ENCODE data around the gene DPP10.
"Not testable (repeated sequence)": the region's sequence is repeated elsewhere in the genome, so short reads cannot be mapped to it uniquely, and the experiment has no call there.

DPP10 gene

DNA sequence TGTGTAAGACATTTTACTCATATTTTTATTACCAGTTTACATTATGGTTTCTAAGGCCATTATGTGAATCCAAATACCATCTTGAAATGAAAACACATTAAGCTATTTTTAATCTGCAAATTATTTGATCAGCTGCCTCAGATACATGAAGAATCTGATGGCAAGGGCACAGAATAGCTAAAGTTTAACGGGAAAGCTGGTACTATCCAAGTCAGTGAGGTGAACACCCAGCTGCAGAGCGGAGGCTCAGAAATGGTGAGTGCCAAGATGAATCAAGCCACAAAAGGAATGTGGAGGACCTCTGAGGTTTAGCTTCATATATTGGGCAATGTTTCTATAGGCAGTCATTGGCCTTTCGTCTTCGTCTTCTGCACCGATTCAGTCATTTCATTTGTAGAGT lies 75.1 kb downstream of the DPP10 start:
- no peak for DNase-seq

DNA sequence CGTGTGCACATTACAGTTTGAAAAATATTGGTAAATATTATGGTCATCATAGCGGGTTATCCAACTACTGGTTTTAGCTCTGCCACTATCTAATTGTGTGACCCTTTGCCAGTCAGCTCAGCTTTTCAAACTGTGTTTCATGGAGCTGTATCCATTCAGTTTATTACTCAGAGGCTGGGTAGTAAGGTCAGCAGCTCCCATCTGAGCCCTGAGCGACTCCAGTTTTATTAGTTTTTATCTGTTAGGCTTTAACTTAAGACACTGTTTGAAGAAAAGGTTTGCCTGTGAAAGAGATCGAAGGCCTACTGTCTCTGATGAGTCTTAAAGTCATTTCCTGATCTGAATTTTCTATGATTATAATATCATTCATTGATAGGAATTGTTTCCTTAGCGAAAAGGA lies 76.3 kb downstream of the DPP10 start:
- no peak for DNase-seq

GRCh38 chr2:114522612-114523011 lies 80.2 kb downstream of the DPP10 start:
- not testable (repeated sequence) for DNase-seq

DNA sequence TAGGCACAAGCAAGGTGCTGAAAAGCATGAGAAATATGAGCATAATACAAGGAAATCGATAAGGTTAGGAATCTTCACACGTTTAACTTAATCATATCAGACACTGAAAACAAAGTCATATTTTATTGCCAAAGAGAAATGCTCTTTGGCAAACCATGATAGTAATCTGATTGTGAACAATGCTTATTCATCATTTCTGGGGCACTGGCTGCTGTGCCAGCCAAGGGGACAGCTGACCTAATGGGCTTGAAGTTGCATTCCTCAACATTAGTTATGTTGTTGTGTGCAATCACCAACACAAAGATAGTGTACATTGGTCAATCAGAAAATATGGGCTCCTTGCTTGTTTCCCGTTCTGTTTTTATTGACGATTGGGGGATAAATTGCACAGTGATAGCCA lies 83.5 kb downstream of the DPP10 start:
- DNase-seq, result no peak

DNA sequence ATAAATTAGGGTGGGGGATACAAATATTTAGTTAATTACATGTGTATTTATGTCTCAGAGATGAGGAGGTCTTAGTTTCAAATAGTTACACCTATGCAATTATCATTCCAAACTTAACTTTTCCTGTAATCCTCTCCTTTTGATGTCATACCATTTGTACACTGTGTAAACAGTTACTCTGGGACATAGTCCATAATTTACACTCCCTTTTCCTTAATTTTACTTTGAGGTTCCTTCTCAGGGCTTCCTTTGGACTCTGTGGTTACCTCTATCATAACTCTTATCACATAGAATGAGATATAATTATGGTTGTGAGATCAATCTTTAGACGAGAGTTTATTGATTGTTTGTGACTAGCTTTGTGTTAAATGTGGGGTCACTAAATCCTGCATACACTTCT lies 84.4 kb downstream of the DPP10 start:
- no peak for DNase-seq

- DNase-seq, result no peak
Measured at GRCh38 chr2:114527330-114527983, 85.0 kb downstream of the DPP10 start.

DNA sequence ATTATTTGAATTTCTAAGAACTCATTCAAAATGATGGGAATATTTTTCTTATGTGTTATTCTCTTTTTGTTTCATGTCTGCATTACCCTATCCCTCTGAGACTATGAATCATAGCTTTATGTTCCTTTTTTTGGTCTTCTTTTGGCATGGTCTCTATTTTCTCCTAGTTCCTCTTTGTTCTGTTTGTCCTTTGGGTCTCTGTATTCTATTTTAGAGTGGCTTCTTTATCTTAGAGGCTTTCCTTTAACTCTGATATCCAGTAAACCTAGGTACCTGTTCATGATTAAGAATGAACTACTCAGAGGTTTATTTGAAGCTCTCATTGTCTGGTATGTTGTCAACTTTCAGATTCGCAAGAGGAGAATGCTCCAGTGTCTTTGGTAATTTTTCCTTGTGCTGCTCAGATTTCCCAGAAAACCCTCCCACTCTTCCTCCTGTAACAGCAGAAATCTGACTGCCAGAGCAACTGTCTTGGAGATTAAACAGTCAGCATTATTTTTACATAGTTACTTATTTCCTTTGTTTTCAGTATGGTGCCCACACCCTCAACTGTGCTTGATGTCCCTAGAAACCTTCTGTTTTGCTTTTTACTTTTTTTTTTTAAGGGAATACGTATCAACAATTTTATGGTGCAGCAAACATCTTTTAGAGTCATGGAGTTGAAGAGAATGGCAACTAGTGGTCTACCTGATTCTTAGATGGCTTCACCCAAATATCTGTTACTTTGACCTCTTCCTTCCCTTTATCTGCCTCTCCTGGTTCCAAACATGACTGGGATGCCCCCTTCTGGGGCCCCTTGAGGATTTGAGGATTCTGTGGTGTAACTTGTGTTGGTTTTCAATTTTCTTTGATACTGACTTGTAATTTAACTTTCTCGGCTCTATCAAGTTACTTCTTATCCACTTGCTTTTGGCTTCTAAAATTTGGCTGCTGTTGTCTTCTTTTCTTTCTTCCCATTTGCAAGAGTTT lies 92.0 kb downstream of the DPP10 start:
- DNase-seq, result no peak

DNA sequence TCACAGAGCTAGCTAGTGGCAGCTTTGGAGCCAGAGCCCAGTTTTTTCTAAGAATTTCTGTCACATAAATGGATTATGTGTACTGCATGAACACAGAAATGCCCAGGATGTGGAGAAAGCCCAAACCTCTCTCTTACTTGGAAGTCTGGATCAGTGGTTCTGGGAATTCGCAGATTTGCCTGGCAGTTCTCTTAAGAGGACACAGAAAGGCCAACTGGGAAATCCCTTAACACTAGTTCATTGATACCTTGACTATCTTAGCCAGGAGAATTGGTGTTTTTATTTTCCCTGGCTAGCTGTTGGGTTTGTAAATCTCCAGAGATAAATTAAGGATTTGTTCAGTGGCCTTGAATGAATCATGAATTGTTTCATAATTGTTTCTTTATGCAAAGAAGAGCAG lies 95.3 kb downstream of the DPP10 start:
- no peak for DNase-seq

DNA sequence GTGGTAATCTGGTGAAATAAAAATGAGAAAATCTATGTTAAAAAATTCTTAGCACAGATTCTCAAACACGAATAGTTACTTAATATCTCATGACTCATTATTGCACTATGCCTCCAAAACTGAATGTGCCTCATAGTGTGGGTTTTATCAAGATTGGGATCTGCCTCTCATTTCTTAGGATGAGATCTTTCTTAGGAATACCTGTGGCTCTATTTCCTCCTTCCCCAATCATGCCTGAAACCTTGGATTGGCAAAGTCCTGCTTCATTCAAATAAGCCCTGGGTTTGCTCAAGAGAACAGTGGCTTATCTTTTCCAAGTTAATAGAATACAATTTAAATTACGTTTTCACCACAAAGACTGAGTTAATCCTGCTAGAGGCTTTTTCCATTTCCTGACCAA lies 100.3 kb downstream of the DPP10 start:
- no peak for DNase-seq

- DNase-seq, result no peak
Measured at GRCh38 chr2:114543236-114543766, 100.9 kb downstream of the DPP10 start.

- DNase-seq, result no peak
Measured at GRCh38 chr2:114545052-114545451, 102.6 kb downstream of the DPP10 start.

- no peak for DNase-seq
Measured at GRCh38 chr2:114546531-114546930, 104.1 kb downstream of the DPP10 start.

DNA sequence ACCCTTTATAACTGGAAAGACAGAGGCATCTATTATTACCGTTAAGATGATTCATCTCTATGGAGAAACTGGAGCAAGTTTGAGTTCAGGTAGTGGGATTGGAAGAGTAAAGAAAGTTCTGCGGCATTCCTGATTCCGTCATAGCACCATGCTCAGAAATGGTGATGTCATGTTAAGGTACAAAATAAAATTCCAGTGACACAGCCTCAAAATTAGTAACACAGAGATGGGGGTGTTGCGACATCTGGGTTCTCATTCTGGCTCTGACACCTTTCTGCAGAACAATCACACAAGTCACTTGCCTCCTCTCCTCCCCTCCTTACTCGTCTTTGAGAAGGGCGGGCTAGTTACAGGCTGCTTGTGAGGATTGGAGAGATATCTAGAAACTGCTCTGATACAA lies 105.7 kb downstream of the DPP10 start:
- DNase-seq, result no peak

DNA sequence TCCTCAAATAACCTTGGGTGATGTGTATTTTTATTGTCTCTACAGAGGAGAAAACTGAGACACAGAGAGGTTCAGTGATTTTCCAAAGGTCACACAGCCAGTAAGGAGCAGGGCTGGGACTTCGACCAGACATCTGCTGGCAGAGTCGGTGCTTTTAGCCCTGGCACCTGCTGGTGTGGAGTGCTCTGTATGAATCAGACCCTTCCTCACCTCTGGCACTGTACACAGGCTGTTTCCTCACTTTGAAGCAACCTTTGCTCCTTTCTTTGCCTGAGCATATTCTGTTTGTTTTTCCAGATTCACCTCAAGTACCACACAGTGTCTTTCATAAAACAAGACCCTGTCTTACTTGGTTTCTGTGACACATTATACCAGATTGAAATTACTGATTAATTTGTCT lies 107.9 kb downstream of the DPP10 start:
- no peak for DNase-seq

DNA sequence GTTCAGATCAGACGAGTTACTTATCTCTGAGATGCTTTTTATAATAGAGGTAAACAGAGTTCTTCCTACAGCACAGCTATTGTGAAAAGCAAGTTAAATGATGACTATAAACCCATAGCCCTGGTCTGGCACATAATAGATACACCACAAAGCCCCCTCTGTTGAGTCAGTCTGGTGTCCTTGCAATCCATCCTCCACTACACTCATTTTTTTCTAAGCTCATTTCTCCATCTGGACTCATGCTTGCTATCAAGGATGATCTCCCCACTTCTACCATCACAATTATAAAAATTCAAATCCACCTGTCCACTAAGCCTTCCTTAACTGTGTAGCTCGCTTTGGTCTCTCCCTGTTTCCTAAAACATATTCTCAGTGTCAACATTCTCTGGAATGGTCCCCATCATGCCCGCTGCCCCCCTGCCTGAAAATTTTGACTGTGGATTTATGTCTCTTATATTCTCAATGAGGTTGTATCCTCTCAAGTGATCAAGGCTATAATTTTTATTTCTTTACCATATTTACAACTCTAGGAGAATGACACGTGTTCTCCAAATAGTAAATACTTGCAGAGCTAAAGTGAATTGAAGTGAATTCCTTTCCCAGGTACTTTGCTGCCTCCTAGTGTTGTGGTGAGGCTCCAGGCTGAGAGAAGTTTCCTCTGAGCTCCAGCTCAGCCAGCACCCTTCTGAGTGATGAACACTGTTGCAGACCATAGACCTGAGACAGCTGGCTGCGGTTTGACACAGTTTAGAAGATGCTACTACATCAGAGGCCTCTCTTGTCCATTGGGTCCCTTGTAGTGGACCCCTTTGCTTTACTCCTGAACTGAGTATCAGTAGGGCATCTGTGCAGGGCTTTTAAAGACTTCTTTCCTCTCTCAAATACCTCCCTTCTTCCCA lies 108.7 kb downstream of the DPP10 start:
- peak; percentile 6 for DNase-seq

DNA sequence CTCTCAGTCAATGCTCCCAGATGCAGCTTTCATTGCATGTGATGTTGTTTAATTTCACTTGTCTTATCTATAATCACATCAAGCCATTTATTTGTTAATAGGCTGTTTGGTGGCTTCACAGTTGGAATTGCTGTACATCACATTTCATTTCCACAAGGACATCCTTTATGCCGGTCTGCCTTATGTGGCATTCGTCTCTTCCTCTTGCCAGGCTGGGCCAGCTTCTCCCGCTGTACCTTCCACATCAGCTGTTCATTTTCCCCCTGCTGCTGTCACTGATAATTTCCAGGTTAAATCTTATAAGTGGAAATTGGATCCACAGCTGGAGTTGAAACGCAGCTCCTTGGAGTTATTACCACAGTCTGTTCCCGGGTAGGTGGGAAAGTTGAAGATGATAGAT lies 110.6 kb downstream of the DPP10 start:
- DNase-seq, result no peak

DNA sequence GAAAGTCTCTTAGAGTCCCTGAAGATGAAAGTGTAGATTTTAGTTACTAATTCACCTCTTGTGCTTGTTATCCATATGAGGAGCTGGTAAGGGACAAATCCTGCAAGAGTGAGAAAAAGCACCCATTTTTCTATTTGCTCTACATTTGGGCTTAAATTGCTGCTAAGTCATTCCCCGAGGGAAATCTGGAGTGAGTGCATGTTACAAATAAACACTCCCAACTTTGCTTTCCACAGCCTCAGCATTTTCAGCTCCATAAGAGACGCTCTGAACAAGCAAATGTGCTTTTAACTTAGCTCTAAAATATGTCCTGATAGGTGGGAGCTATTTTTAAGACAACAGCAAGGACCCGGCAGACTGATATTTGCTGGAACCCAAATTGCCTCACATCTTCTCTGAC lies 126.7 kb downstream of the DPP10 start:
- DNase-seq, result no peak

- no peak for DNase-seq
Measured at GRCh38 chr2:114577657-114578056, 135.2 kb downstream of the DPP10 start.

- no peak for DNase-seq
Measured at GRCh38 chr2:114579542-114579941, 137.1 kb downstream of the DPP10 start.

- no peak for DNase-seq
Measured at GRCh38 chr2:114580691-114581090, 138.2 kb downstream of the DPP10 start.

DNA sequence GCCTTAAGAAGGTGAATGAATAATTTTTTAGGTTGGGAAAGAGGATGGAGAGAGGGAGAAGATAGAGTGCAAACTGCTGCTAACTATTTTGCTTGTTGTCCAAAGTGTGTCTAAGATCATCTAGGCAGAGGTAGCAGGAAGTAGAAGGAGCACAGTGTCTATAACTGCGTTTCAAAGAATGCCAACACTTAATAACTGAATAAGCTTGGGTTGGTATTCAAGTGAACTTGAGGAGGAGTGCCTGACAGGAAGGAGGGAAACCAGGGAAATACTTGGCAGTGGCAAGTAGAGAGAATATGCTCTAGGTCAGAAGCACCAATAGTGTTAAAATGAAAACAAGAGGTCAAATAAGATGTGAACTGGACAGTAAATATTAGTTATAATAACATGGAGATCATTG lies 155.9 kb downstream of the DPP10 start:
- DNase-seq, result no peak

GRCh38 chr2:114609203-114609602 lies 166.8 kb downstream of the DPP10 start:
- no peak for DNase-seq

DNA sequence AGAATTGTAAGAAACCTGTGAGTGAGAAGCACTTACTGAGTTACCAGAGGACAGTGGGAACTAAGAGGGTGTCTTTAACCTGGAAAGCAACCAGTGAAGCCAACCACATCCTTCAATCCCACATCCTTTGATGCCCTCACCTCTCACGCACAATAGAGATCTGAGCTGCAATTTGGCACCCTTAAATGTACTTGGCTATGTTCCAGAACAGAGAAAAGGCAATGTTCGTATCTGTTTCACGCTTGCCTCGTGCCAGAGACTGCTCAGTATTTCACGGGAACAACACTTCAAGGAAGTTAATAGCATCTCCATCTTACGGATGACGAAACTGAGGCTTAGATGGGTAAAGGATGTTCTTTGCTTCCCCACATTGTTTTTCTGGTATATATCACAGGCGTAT lies 167.4 kb downstream of the DPP10 start:
- DNase-seq, result no peak

Data from stimulated activated CD4-positive, alpha-beta T cell treated with anti-CD3 and anti-CD28 coated beads, Interleukin-4, amount 100 ng/mL, for 24 hours (primary cell).